LNCaP clone FGC (cell line): ENCODE data around the gene ST6GALNAC6.

Experiments used
- DNase-seq: peaks from one replicate; pipeline ENCODE4 v3.0.0-alpha.2; 2011; ENCODE audit warnings: low read depth
- H3K4me3 ChIP-seq: 2 replicates; pipeline ENCODE4 v1.5.1; 2011; ENCODE audit warnings: mild to moderate bottlenecking, low read depth, low read length, control low read depth
- TF ChIP-seq, protein P1 (sequence below): IDR thresholded peaks from 2 replicates; pipeline ENCODE4 v1.5.1; 2012; ENCODE audit warnings: mild to moderate bottlenecking; ENCODE audit not compliant: control insufficient read depth, insufficient read depth; ENCODE audit errors: extremely low read depth

ST6GALNAC6 gene, protein sequence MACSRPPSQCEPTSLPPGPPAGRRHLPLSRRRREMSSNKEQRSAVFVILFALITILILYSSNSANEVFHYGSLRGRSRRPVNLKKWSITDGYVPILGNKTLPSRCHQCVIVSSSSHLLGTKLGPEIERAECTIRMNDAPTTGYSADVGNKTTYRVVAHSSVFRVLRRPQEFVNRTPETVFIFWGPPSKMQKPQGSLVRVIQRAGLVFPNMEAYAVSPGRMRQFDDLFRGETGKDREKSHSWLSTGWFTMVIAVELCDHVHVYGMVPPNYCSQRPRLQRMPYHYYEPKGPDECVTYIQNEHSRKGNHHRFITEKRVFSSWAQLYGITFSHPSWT

DNA sequence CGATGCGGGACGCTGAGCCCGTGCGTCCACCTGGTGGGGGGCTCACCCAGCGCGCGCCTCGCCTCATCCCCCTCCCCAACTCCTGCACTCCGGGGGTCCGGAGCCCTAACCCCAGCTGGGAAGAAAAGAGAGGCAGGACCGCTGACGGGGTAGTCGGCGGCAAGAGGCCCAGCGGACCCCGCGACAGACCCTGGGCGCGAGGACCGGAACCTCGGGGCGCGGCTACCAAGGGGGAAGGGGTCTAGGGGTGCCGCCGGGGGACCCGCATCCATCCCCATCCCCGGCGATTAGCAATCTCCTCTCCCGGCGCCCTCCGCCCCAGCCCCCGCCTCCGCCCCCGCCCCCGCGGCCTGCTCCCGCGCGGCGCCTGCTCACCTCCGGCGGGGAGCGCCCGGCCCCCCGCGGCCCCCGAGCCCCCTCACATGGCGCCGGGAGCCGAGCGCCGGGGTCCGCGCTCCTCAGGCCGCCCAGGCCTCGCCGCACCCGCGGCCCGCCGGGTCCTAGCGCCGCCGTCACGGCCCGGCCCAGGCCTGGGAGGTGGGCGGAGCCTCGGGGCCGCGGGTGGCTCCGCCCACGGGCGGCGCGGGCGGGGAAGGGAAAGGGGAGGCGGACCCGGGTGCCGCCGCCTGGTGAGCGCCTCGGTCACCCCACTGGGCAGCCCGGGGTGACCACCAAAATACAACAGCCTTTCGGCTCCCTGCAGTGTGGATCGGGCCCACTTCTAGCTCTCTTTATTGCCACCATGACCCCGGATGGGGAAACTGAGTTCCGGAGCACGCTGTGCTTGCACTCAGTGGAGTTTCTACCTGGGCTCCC, at the start of gene ST6GALNAC6:
TSS of gene ST6GALNAC6 (minus strand) at position 476 of the 816 bp plus-strand sequence. CDS start 1,622 bp downstream, outside the sequence.
- no peak for DNase-seq
- H3K4me3 ChIP-seq: peak within 1 kb of the TSS; percentile 89
- TF ChIP-seq, protein P1, sequence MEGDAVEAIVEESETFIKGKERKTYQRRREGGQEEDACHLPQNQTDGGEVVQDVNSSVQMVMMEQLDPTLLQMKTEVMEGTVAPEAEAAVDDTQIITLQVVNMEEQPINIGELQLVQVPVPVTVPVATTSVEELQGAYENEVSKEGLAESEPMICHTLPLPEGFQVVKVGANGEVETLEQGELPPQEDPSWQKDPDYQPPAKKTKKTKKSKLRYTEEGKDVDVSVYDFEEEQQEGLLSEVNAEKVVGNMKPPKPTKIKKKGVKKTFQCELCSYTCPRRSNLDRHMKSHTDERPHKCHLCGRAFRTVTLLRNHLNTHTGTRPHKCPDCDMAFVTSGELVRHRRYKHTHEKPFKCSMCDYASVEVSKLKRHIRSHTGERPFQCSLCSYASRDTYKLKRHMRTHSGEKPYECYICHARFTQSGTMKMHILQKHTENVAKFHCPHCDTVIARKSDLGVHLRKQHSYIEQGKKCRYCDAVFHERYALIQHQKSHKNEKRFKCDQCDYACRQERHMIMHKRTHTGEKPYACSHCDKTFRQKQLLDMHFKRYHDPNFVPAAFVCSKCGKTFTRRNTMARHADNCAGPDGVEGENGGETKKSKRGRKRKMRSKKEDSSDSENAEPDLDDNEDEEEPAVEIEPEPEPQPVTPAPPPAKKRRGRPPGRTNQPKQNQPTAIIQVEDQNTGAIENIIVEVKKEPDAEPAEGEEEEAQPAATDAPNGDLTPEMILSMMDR: no peak

DNA sequence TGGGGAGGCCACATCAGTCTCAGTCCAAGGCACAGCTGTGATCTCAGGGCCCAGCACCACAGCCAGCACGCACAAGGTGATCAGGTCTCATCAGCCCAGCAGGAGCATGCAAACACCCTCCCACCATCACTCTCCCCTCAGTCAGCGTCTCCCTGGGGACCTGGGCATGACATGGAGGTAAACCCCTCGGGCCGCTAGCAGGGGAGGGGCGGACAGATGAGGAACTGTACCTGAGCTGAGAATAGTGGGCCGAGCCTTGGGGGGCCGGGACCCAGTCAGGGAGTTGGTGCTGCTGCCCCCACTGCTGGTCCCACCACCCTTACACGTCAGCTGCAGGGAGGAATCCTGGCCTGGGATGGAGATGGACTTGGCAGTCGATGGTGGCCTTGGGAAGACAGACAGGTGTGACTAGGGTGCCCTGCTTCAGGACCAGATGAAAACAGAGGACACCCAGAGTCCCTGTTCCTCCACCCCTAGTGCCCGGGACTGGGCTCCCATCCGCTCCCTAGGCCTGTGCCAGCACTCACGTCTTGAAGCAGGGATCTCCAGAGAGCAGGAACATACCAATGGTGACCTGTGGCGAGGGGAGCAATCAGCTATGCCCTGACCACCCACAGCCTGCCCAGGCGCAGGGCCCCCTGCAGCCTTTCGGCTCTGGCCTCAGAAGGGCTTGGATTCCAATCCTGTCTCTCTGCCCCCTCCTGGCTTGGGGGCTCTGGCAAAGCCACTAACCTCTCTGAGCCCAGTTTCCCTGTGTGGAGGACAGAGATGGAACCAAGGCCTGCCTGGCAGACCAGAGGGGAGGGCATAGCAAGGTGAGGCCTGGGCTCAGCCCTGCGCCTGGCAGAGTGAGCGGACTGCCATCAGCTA, 48.7 kb upstream of the ST6GALNAC6 start:
- DNase-seq: no peak
- TF ChIP-seq, protein P1: no peak
- no peak overlapping the region for H3K4me3 ChIP-seq

DNA sequence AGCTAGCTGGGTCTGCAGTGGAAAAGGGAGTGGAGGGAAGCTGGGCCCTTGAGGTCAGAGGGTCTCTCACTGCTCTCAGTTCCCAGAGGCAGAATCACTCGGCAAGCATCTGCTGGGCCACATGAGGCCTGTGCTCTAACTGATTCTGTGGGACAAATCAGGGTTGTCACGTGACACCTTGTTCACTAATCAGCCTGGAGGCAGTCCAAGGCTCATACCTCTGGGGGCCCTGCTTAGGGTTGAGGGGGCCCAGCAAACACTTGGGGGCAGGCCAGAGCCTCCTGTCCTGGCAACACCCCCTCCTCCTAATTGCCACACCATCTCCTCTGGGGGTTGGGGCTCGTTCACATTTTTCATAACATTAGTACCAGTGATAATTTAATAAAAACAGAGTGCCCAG, 47.3 kb upstream of the ST6GALNAC6 start:
- DNase-seq: no peak
- TF ChIP-seq, protein P1: no peak

DNA sequence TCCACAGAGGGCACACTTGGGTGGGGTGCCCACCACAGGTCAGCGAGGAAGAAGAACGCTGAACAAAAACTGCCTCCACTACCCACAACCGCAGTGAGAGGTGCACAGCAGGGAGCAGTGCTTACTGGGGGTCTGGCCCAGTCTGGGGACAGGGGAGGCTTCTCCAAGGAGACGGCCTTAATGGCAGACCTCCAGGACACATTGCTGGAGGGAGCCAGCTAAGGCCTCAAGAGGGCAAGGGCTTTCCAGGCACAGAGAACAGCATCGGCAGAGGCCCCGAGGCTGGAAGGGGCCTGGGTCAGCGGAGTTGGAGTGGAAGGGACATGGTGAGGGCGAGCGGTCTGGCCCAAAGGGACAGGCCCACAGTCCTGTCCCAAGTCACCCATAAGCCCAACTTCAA, 46.5 kb upstream of the ST6GALNAC6 start:
- DNase-seq: no peak
- no peak overlapping the region for H3K4me3 ChIP-seq
- TF ChIP-seq, protein P1: no peak

More for the DNA sequence above, 47.3 kb upstream of the ST6GALNAC6 start:
- no peak overlapping the region for H3K4me3 ChIP-seq

DNA sequence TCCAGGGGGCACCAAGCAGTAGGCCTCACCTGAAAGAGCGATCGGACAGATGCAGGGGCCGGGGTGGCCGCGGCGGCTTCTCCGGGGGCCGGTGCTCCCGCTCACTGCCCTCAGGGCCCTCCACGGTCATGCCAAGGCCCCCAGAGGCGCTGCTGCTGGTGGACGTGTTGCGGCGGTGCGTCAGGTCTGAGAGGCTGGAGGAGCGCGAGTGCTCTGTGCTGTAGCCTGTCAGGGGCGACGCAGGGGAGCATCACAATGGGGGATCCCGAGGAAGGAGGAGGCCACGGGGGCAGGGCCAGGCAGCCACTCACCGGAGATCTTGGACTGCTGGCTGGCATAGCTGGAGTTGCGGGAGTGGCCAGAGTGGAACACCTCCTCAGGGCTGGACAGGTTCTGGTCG, 45.9 kb upstream of the ST6GALNAC6 start:
- no peak overlapping the region for H3K4me3 ChIP-seq
- TF ChIP-seq, protein P1: no peak
- DNase-seq: no peak

DNA sequence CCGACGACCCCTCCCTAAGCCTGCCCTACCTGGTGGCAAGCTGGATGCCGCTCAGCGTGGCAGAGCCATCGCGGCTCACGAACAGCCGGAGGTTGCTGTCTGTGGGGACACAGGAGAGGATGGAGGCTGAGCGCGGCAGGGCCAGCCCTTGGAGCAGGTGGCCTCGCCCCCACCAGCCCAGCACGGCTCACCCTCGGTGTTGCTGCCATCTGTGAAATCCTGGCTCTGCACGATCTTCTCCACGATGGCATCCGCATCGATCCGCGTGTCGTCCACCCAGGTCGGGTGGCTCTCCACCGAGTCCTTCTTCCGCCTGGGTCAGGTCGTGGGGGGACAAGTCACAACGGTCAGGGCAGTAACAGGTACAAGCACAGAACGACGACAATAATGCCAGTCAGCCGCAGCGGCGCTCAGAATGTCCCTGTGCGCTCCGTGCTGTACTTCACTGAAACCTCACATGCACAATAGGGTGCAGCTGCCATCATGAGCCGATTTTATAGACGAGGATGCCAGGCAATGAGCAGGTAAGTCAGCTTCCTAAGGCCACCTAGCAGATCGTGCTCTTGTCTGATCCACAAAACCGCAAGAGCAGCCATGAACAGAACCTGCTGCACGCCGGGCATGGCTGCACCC, 45.3 kb upstream of the ST6GALNAC6 start:
- DNase-seq: no peak
- H3K4me3 ChIP-seq: no peak overlapping the region

More for the DNA sequence above, 45.3 kb upstream of the ST6GALNAC6 start:
- TF ChIP-seq, protein P1: no peak
